Neural progenitor cell (in vitro differentiated cells): Measurements from ENCODE around the gene VWA2. TPM values are rescaled to one million over a fixed set of nuclear protein-coding genes. Genes with fewer than 3 reads are reported as not detected.

Source experiments
- DNase-seq: peaks from one replicate; pipeline ENCODE4 v3.0.0-alpha.2; 2016; ENCODE audit warnings: low spot score
- H2AFZ ChIP-seq: fragments of 200-600 bp; sonication (generic); replicated peaks from 2 replicates; pipeline ENCODE4 v1.6.1; 2016; ENCODE audit warnings: antibody characterized with exemption
- H3F3A ChIP-seq: fragments of 200-600 bp; sonication (generic); 2 replicates; pipeline ENCODE4 v1.6.1; 2016; ENCODE audit warnings: antibody characterized with exemption, low read depth
- H3K27ac ChIP-seq: fragments of 200-600 bp; sonication (generic); 2 replicates; pipeline ENCODE4 v1.5.1; 2016; ENCODE audit warnings: mild to moderate bottlenecking
- H3K27me3 ChIP-seq: fragments of 200-600 bp; sonication (generic); 2 replicates; pipeline ENCODE4 v1.6.1; 2016; ENCODE audit warnings: mild to moderate bottlenecking, moderate library complexity
- H3K36me3 ChIP-seq: fragments of 200-600 bp; sonication (generic); 2 replicates; pipeline ENCODE4 v1.5.1; 2016
- H3K4me1 ChIP-seq: fragments of 200-600 bp; sonication (generic); 2 replicates; pipeline ENCODE4 v1.6.1; 2016; ENCODE audit warnings: mixed run types
- H3K4me2 ChIP-seq: fragments of 200-600 bp; sonication (generic); 2 replicates; pipeline ENCODE4 v1.6.1; 2016
- H3K4me3 ChIP-seq: fragments of 200-600 bp; sonication (generic); 2 replicates; pipeline ENCODE4 v1.5.1; 2016
- H3K79me2 ChIP-seq: fragments of 200-600 bp; sonication (generic); 2 replicates; pipeline ENCODE4 v1.6.1; 2016; ENCODE audit warnings: low read depth
- H3K9ac ChIP-seq: fragments of 200-600 bp; sonication (generic); 2 replicates; pipeline ENCODE4 v1.6.1; 2016
- H3K9me3 ChIP-seq: fragments of 200-600 bp; sonication (generic); 2 replicates; pipeline ENCODE4 v1.5.1; 2016; ENCODE audit warnings: low read depth
- H4K20me1 ChIP-seq: fragments of 200-600 bp; sonication (generic); 2 replicates; pipeline ENCODE4 v1.6.1; 2016; ENCODE audit warnings: low read depth
- H3K27ac Mint-ChIP-seq: 3 replicates; pipeline ENCODE4 v1.8.0; 2021; ENCODE audit warnings: mixed read lengths
- H3K27me3 Mint-ChIP-seq: 2 replicates; pipeline ENCODE4 v1.8.0; 2022; ENCODE audit warnings: low read depth, mild to moderate bottlenecking, inconsistent platforms, moderate library complexity, mixed read lengths; ENCODE audit not compliant: insufficient read depth
- H3K36me3 Mint-ChIP-seq: 3 replicates; pipeline ENCODE4 v1.8.0; 2021; ENCODE audit warnings: mixed read lengths
- H3K4me1 Mint-ChIP-seq: 3 replicates; pipeline ENCODE4 v1.8.0; 2021; ENCODE audit warnings: mixed read lengths
- H3K4me3 Mint-ChIP-seq: 3 replicates; pipeline ENCODE4 v1.8.0; 2021; ENCODE audit warnings: mild to moderate bottlenecking, moderate library complexity, mixed read lengths
- H3K9me3 Mint-ChIP-seq: 3 replicates; pipeline ENCODE4 v1.8.0; 2020; ENCODE audit warnings: mixed read lengths
- EZH2 ChIP-seq: fragments of 200-600 bp; sonication (generic); IDR thresholded peaks from 2 replicates; pipeline ENCODE4 v1.6.1; 2017; ENCODE audit warnings: antibody characterized with exemption, mild to moderate bottlenecking, moderate library complexity
- EZH2phosphoT487 ChIP-seq: fragments of 200-600 bp; sonication (generic); IDR thresholded peaks from 2 replicates; pipeline ENCODE4 v1.6.1; 2017; ENCODE audit warnings: antibody characterized with exemption
- total RNA-seq: library from RNA; depleted of rRNA; stranded (reverse); fragments of >200 nt; gene quantifications from 2 replicates; pipeline ENCODE4 v1.2.3, GENCODE V29; 2015; ENCODE audit warnings: low replicate concordance
- TF ChIP-seq, protein P1 (sequence below): fragments of 200-600 bp; sonication (generic); IDR thresholded peaks from 2 replicates; pipeline ENCODE4 v1.5.1; 2017; ENCODE audit warnings: antibody characterized with exemption, mild to moderate bottlenecking

The VWA2 gene
- total RNA-seq, 1 donor from 2014 or later = not detected

DNA sequence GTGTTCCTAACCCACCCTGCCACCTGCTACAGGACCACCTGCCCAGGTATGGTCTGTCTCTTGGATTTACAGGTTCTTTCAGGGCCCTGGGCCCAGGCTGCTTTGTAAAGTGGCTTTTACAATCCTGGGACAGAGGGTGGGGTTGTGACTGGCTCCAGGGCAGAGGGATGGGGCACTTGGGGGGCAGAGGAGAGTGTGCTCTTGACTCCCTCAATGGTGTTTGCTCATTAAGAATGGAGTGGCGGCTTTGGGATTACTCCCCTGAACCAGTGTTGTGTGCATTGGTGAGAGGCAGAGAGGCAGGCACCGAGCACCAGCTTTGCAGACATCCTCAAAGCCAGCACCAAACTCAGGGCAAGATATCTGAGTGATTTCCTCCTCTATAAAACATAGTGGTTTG is 43.5 kb downstream of the VWA2 start:
- Histone ChIP-seq H4K20me1 (no peaks in the 10 kb centered on the region), H3K79me2 (no peaks in the 10 kb centered on the region), H3K9ac (no peak overlapping the region), H3K4me3 (no peak overlapping the region), H3K27me3 (no peaks in the 10 kb centered on the region), H3F3A (no peaks in the 10 kb centered on the region), H3K9me3 (no peaks in the 10 kb centered on the region), H3K4me2 (no peak overlapping the region), H3K36me3 (no peaks in the 10 kb centered on the region), H3K4me1 (no peaks in the 10 kb centered on the region), H3K27ac (no peak overlapping the region), H2AFZ (no peak overlapping the region)
- no peaks in the 10 kb centered on the region for H3K9me3 Mint-ChIP-seq
- H3K27ac Mint-ChIP-seq = no peak overlapping the region
- H3K36me3 Mint-ChIP-seq = no peaks in the 10 kb centered on the region
- H3K27me3 Mint-ChIP-seq = peaks cover 5% of the 10 kb centered on the region
- no peak overlapping the region for H3K4me3 Mint-ChIP-seq
- no peak for TF ChIP-seq EZH2
- TF ChIP-seq, protein P1, sequence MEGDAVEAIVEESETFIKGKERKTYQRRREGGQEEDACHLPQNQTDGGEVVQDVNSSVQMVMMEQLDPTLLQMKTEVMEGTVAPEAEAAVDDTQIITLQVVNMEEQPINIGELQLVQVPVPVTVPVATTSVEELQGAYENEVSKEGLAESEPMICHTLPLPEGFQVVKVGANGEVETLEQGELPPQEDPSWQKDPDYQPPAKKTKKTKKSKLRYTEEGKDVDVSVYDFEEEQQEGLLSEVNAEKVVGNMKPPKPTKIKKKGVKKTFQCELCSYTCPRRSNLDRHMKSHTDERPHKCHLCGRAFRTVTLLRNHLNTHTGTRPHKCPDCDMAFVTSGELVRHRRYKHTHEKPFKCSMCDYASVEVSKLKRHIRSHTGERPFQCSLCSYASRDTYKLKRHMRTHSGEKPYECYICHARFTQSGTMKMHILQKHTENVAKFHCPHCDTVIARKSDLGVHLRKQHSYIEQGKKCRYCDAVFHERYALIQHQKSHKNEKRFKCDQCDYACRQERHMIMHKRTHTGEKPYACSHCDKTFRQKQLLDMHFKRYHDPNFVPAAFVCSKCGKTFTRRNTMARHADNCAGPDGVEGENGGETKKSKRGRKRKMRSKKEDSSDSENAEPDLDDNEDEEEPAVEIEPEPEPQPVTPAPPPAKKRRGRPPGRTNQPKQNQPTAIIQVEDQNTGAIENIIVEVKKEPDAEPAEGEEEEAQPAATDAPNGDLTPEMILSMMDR = no peak
- DNase-seq = no peak
- H3K4me1 Mint-ChIP-seq = peaks cover 2% of the 10 kb centered on the region

DNA sequence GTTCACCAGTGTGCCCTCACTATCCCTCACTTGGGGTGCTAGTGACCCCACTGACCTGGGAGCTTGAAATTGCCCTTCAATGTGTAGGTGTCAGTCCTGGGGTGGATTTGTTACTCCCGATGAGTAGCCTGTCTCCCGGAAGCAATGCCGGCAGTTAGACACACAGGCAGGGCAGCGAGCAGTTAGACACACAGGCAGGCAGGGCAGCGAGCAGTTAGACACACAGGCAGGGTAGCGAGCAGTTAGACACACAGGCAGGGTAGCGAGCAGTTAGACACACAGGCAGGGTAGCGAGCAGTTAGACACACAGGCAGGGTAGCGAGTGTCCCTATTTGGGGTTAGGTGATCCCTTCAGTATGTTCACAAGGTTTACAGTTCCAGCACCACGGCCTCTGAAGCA is 44.0 kb downstream of the VWA2 start:
- peaks cover 2% of the 10 kb centered on the region for H3K4me1 Mint-ChIP-seq
- H3K9ac ChIP-seq = no peak overlapping the region
- H3K4me1 ChIP-seq = no peaks in the 10 kb centered on the region
- H3K4me3 ChIP-seq = no peak overlapping the region
- TF ChIP-seq, protein P1 = no peak
- TF ChIP-seq EZH2 (no peak), EZH2phosphoT487 (no peak)
- H3K9me3 ChIP-seq = no peaks in the 10 kb centered on the region
- no peak for DNase-seq
- no peak overlapping the region for H3K4me2 ChIP-seq
- no peaks in the 10 kb centered on the region for H3K27me3 ChIP-seq
- no peak overlapping the region for H3K27ac ChIP-seq
- H2AFZ ChIP-seq = no peak overlapping the region
- H3K27me3 Mint-ChIP-seq = peaks cover 5% of the 10 kb centered on the region
- no peaks in the 10 kb centered on the region for H3F3A ChIP-seq
- H3K36me3 Mint-ChIP-seq = no peaks in the 10 kb centered on the region
- no peak overlapping the region for H3K27ac Mint-ChIP-seq
- H3K79me2 ChIP-seq = no peaks in the 10 kb centered on the region
- no peak overlapping the region for H3K4me3 Mint-ChIP-seq
- no peaks in the 10 kb centered on the region for H3K9me3 Mint-ChIP-seq
- no peaks in the 10 kb centered on the region for H4K20me1 ChIP-seq
- H3K36me3 ChIP-seq = no peaks in the 10 kb centered on the region

DNA sequence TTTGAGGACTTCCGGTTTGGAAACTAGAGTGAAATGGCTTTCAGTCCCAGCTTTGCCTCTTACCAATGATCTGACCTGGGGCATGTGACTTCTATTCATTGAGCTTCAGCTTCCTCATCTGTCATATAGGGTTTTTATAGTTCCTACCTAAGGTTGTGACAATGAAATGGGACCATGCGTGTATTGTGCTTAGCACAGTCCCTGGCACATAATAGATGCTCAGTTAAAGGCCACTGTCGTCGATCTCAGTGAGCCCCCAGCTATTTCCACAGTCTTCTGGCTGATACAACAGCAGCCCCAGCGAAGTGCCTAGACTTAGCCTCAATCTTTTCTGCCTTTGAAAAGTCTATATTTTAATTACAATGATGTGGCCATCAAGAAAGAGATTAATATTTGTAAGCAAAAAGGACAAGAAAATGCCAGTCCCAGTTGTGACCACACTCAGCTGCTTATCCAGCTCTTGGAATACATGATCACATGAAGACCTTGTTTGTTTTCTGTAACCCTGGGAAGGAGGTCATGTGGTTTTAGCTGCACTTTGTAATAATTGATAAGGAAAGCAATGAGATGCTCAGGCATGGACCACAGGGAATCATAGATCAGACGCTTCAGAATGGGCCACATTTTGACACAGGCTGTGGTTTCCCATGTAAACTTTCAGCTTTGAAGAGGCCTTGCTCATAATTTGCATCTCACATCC is 44.6 kb downstream of the VWA2 start:
- peaks cover 2% of the 10 kb centered on the region for H3K4me1 Mint-ChIP-seq
- H3F3A ChIP-seq = no peaks in the 10 kb centered on the region
- H3K27me3 ChIP-seq = no peaks in the 10 kb centered on the region
- no peak overlapping the region for H3K4me2 ChIP-seq
- H3K4me3 Mint-ChIP-seq = no peak overlapping the region
- no peaks in the 10 kb centered on the region for H3K36me3 ChIP-seq
- H3K79me2 ChIP-seq = no peaks in the 10 kb centered on the region
- no peak overlapping the region for H3K27ac ChIP-seq
- H3K9me3 Mint-ChIP-seq = no peaks in the 10 kb centered on the region
- H3K9me3 ChIP-seq = no peaks in the 10 kb centered on the region
- TF ChIP-seq, protein P1 = no peak
- TF ChIP-seq EZH2 = no peak
- no peak for TF ChIP-seq EZH2phosphoT487
- no peak for DNase-seq
- H3K27ac Mint-ChIP-seq = no peak overlapping the region
- H3K36me3 Mint-ChIP-seq = no peaks in the 10 kb centered on the region
- H3K4me3 ChIP-seq = no peak overlapping the region
- peaks cover 4% of the 10 kb centered on the region for H3K27me3 Mint-ChIP-seq
- H3K9ac ChIP-seq = no peak overlapping the region
- no peaks in the 10 kb centered on the region for H4K20me1 ChIP-seq
- H3K4me1 ChIP-seq = no peaks in the 10 kb centered on the region
- no peak overlapping the region for H2AFZ ChIP-seq
